NCI-H526 (cell line): ENCODE measurements around the gene TTLL9.
A peak's percentile ranks its signal among the peaks of the same experiment; 100 is the strongest.

Experiments
- DNase-seq, 2 experiments: peaks; one replicate each; lab custom pipeline; 2025; lab: John Stamatoyannopoulos, UW

Gene TTLL9

DNA sequence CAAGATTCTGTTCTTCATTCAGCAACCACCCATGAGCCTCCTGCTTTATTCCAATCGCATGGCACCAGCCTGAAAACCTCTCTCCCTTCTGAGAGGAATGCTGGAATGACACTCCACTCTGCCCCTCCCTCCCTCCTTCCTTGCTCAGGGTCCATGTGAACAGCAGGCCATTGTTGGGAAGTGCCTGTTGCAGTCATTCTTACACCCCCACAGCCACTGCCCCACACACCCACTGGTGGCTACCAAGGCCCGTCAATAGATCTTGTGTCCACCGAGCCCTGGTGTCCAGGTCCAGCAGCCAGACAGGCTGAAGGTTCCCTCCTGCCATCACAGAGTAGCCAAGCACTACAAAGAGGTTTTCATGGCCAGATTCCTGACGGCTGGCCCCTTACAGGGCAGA lies 74.9 kb downstream of the TTLL9 start:
- no peak for DNase-seq

DNA sequence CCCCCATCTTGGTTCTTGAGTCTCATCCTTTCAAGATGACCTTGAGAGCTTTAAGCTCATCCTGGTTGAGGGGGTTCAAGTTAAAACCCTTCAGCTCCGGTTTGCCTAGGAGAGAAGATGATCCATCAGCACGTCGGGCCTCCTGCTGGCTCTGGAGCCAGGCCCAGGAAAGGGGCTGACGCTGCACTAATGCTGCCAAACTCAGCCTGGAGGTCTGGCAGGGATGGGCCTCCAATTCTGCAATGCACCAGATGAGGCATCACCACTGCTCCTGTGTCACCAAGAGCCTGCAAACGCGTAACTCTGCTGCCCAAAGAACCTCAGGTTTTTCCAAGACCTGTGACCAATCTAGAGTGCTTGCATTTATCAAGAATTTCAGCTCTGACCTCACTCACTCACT lies 75.4 kb downstream of the TTLL9 start:
- DNase-seq, result no peak

DNA sequence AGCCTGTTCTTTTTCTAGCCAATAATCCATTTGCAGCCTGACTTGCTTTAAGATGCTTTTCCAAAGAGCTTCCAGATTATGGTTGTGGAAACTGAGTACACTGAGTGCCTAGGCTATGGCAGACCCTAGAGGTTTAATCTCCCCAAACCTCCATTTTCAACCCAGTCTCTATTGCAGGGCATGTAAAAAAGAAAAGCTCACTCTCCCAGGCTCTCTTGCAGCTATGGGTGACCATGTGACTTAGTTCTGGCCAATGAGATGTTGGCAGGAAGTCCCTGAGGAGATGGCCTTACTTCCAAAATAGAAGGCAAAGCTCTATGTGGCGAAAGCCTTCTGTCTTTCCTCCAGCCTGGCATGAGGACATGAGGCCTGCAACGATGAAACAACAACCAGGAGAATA lies 77.6 kb downstream of the TTLL9 start:
- DNase-seq, result no peak

DNA sequence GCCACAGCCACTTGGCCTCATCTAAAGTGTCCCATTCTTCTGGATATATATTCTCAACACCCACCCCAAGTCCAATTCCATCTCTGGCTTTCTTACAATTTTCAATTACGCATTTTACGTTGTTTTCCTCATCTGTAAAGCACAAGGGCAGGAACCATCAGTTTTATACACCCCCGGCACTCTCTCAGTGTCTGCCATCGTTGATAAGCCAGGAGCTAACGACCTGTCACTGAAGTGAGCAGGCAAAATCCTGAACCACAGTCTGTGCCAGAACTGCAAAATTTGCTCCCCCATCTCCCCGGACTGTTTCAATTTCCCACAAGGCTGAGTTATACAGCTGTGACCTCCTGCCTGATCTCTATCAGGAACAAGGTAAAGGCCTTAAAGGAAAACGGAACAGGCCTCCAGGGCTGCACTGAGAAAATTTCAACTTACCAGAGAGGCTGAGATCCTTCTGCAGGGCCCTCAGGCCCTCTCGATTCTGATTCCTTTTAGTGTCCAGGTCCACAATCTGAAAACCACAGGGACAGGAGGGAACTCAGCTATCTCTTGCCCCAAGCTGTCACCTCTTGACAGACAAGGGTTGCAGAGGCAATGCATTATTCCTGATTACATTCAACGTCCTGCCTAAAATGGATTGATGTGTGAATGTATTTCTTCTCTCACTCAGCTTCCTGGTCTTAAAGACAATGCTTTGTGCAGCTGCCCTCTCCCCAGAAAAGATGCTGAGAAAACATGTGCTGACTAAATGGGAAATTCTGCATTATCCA lies 79.6 kb downstream of the TTLL9 start:
- no peak for DNase-seq

DNA sequence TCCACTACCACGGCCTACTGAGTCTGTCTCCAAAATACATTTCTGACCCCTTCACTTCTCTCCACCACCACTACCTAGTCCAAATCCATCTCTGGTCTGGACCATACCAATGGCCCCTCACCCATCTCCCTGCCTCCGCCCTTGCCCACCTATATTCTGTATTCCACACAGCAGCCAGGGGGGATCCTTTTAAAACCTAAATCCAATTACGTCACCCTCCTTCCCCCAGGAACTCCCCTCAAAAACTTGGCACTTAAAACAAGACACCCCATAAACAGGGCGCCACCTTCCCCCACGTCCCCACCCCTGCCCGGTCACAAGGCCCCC lies 80.7 kb downstream of the TTLL9 start:
- no peak for DNase-seq

DNA sequence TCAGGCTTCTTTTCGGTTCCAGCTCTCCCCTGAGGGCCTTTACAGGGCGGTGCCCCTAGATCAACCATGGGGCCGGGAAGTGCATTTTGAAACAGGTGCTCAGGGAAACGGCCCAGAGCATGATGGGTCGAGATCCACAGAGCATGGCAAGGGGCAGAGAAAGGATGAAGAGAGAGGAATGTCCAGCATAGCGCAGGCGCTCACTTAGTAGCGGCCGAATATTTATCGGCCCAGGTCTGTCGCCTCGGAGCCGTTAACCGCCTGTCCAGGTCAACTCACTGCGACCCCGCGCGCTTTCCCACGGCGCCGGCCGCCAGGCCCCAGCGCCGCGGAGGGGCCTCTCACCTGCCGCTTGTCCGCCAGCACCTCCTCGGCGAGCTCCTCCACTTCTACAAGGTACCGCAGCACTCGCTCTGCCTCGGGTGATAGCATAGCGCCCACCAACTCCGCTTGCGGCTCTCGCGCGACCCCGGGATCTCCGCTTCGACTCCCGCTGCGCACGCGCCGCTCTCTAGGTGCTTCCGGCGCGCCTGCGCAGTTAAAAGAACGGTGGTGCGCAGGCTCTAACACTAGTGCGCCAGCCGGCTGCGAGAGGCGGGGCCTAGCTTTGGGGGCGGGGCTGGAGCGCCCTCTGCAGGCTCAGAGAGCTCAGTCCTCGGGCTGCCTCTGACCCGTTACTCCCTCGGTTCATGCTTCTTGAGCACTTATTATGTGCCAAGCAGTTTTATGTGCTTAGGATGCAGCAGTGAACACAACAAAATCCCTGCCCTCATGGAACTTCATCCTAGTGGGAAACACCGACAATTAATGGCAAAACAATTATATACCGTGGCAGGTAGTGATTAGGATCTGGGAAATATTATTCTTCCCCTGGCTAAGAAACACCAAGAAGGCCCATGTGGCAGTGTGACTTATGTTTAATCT lies 81.4 kb downstream of the TTLL9 start, which contains the start of gene PDRG1:
Gene PDRG1, minus strand, starts transcription at position 517 of the 924 bp plus-strand sequence. Its CDS starts 85 bp downstream, at position 432.
- peak; percentile 91 to 99 for DNase-seq

DNA sequence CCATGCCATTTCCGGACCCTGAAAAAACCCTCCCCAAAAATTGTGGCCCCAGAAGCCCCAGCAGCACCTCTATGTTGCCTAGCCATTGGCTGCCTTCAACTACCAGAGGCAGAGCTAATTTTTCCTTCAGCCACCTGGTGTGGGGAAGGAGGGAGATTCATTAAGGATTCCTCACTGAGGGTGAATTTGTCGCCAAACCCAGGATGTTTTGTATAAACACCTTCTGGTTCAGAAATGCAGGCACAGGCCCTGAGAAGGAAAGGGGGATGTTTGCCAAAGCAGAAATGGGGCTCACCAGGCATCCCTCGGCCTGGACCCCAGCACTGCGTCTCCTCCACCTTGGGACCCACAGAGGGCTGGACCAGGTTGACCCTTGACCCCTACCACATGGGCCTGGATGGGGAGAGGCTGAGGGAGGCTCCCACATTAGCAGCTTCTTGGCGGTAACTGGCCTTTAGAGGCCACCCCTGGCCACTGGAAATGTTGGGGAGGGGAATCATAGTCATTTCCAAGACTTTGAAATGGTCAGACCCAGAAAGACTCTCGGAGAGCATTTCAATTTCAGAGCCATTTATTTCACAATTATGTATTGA lies 83.2 kb downstream of the TTLL9 start:
- no peak for DNase-seq

DNA sequence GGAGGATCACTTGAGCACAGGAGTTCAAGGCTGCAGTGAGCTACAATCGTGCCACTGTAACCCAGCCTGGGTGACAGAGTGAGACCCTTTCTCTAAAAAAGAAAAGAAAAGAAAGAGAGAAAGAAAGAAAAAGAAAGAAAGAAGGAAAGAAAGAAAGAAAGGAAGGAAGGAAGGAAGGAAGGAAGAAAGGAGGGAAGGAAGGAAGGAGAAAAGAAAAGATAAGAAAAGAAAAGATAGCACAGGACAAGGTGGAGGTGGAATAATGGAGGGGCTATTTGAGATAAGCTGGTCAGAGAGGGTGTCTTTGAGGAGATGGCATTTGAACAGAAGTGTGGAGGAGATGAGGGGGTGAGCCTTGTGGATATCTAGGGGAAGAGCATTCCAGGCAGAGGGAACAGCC lies 84.1 kb downstream of the TTLL9 start:
- no peak for DNase-seq

DNA sequence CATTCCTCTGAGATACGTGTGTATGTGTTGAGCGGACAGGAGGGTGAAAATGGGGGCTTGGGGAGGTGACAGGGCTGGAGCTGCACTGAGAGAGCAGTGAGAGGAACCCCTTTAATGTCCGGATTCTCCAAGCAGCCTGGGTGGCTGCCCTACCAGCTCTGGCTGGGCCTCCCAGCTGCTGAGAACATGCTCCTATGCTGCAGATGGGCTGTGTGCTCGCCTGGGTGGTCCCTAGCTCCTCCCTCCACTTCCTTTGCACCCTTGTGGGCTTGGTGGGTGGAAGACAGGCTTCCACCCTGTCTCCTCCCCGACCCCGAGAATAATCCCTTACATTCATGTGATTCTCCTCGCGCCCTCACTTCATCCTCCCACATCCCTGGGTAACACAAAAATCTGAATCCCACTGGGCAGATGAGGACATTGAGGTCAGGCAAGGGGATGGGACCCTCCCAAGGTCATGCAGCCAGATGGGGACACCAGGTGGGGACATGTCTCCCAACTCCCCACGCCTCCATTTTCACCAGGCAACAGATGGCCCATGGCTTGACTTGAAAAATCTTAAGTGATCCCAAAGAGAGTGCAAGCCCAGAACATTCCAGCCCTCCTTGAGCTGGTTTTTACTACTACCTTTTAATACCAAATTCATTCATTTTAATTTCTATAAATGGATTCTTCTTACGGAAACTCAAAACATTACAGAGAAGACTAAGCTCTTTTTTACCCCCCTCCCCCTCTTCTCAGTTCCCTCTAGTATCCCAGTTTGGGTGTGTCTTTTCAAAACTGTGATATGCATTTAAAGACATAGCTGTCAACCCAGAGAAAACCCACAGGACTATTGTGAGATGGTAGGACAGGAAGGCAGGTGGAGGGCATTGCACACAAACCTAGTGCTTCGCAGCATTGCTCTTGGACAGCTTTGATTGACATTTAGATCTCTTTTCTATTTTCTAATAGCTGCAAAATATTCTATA lies 86.4 kb downstream of the TTLL9 start:
- no peak for DNase-seq

DNA sequence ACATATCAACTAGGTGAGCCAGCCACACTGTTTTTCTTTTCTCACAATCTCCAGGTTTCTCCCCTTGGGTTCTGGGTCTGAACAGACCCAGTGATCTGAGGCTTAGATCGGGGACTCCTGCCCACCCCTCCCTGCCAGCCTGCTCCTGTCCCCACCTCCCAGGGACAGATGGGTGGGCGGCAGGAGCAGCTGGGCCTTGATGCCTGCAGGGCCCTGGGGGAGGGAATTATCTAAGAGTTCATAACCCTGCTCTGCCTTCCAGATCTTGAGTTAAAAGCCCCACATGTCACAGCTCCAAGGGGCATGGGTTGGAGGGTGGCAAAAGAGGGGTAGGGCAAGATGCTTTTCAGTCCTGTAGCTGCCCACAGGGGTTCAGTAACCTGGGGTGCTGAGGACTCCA lies 92.3 kb downstream of the TTLL9 start:
- no peak for DNase-seq

DNA sequence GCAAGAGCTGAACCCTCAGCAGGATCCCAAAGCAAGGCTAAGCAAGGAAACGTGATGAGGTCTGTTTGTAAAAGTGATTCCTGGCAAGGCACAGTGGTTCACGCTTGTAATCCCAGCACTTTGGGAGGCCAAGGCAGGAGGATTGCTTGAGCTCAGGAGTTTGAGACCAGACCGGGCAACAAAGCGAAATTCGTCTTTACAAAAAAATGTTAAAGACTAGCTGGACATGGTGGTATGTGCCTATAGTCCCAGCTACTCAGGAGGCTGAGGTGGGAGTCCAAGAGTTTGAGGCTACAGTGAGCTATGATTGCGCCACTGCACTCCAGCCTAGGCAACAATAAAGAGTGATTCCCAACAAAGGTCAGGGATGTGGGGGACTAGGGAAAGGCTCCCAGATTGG lies 93.5 kb downstream of the TTLL9 start:
- DNase-seq, result no peak

DNA sequence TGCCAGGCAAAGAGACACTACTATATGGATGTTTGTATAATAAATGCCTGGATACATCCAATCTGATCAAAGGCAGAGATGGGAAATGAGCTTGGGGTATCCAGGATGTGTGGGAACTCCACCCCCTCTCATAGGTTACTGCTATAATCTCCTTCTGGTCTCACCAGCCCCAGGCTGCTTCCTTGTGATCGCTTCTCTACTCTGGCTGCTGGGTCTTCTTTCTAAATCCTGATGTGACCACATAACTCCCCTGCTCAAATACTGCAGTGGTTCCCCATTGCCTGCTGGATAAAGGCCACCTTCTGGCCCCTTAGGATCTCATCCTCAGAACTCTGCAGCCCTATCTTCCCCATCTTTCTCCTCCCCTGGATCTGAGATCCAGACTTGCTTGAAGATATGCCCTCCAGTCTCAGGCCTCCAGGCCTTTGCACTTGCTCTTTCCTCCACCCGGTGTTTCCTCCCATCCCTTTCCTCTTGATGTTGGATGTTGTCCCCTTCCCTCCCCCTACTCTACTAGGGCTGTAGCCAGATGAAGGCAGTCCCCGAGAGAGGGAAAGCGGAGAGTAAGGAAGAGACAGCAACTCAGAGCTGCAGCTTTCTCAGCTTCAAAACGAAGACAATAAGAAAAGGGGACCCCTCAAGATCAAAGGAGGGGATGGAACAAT lies 96.7 kb downstream of the TTLL9 start:
- peak in 1 of 2 experiments; percentile 42 for DNase-seq

DNA sequence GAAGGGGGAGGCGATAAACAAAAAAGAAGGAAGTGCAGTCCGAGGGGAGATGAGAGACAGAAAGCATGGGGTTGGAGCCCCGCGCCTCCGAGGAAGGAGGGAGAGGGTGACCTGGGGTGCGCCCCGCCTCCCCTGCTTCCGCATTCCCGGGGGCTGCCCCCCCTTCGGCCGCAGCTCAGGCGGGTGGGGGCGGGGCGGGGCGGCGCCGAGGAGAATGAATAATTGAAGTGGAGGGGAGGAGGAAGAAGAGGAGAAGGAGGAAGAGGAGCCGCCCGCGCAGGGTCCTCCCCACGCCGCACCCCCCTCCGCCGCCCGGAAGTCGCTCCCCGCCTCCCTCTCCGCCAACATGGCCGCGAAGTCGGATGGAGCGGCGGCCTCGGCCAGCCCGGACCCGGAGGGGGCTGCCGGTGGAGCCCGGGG lies 97.4 kb downstream of the TTLL9 start, which contains the start of gene XKR7:
Gene XKR7, plus strand, starts transcription at position 322 of the 420 bp plus-strand sequence. Its CDS starts 25 bp downstream, at position 347.
- DNase-seq, result peak; percentile 15 to 84

DNA sequence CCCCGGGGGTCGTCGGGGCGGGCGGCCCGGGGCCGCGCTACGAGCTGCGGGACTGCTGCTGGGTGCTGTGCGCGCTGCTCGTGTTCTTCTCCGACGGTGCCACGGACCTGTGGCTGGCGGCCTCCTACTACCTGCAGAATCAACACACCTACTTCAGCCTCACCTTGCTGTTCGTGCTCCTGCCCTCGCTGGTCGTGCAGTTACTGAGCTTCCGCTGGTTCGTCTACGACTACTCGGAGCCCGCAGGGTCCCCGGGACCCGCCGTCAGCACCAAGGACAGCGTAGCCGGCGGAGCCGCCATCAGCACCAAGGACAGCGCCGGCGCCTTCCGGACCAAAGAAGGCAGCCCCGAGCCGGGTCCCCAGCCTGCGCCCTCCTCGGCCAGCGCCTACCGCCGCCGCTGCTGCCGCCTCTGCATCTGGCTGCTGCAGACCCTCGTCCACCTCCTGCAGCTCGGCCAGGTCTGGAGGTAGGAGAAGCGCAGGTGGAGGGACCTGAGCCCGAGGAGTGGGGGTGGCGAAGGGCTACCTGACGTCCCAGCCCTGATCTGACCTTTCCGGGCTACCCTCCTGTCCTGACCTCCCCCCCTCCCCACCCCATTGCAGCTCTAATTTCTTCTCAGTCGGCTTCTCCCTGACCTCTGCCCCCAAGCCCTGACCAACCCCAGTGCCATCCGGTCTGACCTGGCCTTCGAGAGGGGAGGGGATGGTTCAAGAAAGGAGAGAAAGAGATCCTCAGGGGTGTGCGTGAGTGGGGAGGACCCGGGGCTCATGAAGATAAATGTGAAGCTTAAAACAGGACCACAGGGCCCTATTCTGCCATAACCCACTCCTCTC lies 98.1 kb downstream of the TTLL9 start:
- DNase-seq, result peak; percentile 13 to 76

DNA sequence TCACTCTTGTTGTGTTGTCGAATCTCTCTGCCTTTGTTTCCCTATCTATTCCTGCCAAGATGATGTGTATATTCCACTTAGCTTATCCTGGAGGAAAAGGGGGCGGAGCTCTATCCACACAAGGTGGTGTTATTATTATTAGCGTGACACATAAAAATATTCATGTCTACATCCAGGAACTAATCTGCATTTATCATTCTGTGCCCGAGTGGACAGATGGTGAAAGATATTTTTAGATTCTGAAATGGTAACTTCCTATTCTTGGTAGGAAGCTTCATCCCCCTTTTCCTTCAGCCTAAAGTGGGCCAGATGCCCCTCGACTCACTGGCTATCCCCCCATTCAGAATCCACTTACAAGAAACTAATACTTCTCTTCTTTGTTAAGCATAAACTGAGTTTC lies 99.6 kb downstream of the TTLL9 start:
- DNase-seq, result peak in 1 of 2 experiments; percentile 18

DNA sequence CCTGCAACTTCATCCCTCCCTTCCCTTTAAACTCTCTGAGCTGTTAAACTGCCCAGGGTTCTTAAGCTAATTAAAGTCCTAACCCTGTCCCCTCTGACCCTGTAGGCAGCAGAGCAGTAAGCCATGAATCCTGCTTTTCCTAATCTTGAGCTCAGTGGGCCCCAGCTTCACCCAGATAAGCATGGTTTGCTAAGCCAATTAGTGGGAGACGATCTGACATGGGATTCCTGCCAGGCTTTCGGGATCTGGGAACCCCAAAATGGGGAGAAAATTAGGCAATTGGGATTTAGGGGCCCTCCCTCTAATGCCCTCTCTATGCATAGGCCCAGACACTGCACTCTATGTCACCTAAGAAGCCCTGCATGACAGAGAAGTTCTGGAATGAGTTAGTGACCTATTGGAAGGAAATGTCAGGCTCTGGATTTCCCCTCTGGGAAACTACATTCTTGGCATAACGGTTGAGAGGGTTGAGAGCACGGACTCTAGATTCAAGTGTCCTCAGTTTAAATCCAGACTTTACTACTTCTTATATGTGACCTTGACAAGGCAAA lies 102.1 kb downstream of the TTLL9 start:
- no peak for DNase-seq

DNA sequence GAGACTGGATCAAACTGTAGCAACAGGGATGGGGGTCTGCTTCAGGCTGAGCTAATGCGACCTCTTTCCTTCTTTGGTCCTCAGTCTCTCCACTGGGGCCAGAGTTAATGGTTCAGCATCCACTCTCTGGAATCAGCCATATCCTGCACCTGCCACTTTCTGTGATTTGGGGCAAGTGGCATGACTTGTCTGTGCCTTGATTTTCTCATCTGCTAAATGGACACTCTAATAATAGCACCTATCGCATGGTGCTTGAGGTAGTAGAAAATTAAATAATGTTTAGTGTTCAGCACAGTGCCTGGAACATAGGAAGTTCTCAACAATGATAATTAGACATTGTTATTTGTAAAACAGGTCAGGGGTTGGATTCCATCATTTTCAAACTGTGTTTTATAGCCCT lies 103.9 kb downstream of the TTLL9 start:
- no peak for DNase-seq

DNA sequence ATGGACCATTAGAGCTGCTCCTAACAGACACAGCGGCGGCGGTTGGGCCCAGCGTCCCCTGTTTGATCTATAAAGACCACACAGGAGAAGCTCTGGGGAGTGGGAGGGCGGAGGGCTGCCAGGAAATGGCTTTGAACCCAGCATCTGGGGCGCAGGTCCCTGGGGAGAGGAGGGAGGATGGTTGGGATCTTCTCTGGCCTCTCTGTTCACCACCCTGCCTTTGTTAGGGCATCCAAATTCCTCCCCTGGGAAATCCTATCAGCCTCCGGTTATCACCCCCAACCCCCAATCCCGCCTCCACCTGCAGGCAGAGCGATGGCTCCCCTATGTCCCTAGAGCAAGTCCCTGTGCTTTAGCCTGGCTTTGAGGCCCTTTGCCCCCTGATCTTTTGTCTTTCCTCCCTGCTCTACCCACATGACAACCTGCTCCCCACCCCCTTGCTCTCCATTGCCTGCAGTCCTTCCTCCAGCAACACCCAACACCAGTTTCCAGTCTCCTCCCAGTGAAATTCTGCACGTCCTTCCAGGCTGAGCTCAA lies 104.6 kb downstream of the TTLL9 start:
- peak; percentile 77 to 93 for DNase-seq

DNA sequence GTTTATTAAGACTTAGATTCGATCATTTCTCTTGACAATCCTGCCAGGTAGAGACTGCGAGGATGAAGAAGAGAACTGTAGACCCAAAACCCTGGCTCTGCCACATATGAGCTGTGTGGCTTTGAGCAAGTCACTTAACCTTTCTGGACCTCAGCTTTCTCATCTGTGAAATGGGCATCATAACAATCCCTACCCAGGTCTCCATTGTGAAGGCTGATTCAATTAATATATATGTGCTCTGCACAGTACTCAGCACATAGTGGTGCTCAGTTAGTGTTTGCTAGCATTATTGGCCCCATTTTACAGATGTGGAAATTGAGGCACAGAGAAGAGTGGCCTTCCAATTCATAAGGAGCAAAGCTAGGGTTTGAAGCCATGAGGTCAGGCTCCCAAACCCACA lies 105.4 kb downstream of the TTLL9 start:
- no peak for DNase-seq
